Stimulated activated naive CD4-positive, alpha-beta T cell (primary cell): ENCODE data around the gene HSBP1L1.

Experiments used
- DNase-seq, 6 experiments: peaks; one replicate each; lab custom pipeline; 2025; lab: John Stamatoyannopoulos, UW

The HSBP1L1 gene

DNA sequence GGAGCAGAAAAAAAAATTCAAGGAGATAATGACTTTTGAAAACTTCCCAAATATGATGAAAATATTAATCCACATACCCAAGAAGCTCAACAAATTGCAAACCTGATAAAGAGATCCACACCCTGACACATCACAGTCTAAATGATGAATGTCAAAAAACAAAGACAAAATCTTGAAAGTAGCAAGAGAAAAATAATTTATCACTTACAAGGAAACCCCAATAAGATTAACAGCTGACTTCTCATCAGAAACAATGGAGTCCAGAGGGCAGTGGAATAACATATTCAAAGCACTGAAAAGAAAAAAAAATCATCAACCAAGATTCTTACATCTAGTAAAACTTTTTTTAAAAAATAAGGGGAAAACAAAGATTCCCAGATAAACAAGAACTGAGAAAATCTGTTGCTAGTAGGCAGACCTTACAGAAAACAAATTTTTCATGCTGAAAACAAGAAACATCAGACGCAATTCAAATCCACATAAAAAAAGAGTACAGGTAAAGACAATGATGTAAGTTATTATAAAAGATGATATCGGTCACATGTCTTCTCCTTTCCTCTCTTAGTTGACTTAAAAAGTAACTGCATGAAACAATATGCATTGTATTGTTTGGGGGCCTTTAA is 34.3 kb upstream of the HSBP1L1 start:
- DNase-seq: no peak

DNA sequence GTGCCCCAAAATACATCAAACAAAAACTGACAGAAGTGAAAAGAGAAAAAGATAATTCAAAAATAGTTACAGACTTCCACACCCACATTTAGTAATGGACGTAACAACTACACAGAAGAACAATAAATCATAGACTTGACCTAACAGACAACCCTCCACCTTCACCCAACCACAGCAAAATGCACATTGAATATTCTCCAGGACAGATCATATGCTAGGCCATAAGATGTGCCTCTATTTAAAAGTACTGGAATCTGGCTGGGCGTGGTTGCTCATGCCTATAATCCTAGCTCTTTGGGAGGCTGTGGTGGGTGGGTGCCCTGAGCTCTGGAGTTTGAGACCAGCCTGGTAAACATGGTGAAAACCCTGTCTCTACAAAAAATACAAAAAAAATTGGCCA is 33.0 kb upstream of the HSBP1L1 start:
- no peak for DNase-seq

DNA sequence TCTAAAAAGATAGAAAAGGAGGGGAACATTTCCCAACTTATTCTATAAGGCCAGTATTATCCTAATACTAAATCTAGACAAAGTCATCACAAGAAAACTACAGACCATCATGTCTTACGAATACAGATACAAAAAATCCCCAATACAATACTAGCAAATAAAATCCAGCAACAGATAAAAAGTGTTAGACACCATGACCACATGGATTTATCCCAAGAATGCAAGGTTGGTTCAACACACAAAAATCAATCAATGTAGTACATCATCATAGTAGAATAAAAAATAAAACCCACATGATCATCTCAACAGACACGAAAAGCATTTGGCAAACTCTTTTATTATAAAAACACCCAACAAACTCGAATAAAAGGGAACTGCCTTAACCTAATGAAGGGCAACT is 31.5 kb upstream of the HSBP1L1 start:
- DNase-seq: no peak

DNA sequence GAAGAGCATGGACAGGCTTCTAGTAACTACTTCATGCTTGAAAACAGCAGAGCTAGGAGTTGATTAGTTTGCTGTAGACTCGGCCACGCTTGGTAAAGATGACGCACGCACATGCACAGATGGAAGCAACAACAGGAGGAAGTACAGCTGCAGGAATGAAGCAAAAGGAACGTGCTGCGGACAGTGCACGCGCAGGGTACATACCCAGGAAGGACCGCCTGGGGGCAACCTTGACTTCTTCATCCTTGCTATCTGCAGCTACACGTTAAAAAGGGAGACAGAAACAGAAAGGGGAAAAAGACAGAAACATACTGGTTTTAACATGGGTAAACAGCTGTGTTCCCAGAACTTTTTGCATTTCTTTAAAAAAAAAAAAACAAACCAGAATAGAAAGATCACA is 30.7 kb upstream of the HSBP1L1 start:
- no peak for DNase-seq

DNA sequence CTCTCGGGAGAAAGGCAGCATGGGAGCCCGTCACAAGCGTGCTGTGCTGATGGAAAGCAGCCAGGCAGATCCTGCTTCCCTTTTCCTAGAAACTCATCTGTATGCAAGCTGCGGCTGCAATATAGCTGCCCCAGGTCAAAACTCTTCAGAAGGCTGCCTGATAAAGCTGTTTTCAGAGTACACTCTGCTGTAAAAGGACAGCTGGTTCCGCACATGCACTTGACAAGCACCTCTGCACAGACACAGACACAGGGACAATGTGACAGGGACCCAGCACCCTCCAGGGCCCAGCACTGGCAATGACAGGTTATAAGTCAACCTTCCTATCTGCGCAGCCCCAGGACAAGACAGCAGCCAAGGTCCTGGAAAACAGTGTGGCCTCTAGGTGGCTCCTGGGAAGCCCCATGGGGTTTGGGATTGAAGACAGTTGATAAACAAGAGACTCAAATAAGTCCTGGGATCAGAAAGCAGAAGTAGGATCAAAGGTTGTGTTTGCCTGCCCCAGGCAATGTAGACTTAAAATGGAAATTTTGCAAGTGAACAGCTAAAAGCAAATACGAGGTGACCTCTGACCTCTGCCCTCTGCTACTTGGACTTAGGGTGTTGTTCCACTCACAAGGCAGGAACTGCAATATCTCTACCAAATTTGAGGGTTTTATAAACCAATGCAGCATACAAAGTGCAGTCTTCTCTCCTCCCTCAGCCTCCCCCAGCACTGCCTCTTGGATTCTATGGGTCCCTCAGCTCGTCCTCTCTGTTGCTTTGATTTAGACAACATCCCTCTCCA is 29.9 kb upstream of the HSBP1L1 start:
- no peak for DNase-seq

DNA sequence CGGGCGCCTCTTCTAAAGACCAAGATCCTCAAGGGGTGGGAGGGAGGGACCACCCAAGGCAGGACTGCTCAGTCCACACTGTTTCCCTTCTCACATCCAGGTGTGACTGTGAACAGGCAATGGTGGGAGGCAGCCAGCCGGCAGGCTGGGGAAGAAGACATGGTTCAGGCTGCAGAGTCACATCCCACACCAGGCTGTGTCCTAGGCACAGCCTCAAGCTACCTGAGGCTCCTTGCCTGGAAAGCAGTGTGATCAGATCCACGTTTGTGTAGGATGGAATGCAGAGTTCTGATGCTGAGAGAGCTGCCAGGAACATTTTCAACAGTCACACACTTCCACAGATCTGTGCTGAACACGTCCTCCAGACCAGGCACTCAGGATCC is 29.4 kb upstream of the HSBP1L1 start:
- DNase-seq: no peak

DNA sequence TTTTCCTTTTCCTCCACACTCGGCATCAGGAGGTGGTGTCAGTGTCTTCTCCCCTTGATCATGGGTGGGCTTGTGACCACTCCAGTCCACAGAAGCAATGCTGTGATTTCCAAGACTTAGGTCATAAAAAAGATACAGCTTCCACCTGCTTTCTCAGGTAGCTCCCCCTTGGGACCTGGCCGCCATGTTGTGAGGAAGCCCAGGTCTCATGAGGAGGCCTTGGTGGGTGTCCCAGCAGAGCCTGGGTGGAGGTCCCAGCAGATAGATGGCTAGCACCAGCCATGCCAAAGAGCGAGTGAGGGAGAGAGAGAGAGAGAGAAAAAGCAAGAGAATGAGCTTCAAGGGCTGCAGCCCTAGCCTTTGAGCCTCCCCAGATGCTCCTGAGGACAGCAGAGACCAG is 28.9 kb upstream of the HSBP1L1 start:
- DNase-seq: no peak

DNA sequence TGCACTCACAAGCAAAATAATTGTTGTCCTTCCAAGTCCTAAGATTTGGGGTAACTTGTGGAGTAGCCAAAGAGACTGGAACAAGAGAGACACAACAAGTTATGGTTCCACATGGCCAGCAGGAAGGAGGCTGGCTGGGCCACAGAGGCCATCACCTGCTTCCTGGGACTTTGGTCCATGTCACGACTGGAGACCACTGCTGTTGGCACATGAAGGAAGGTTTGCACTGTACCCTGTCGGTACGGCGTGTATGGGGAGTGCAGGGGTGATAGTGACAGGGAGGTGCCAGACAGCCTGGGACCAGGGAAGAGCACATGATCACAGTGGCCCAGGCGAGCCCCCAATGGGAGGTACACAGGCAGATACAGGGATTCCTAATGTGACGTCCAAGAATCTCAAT is 28.5 kb upstream of the HSBP1L1 start:
- DNase-seq: no peak

DNA sequence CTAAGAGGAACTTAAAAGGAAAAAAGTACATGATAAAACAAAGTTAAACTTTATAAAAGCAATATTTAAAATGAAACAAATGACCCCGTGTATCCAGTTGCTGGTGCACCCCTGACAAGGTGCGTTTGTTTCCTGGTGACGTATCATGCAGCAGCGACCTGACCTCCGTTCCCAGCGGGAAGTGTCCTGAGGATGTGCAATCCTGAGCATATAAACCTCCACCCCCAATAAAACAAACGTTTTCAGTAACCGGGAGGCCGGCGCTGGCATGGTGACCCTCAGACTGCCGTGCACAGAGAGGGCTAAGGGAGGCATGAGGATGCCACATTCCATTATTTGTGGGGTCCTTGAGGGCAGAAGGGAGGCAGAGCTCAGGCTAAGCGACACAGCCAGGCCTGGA is 27.8 kb upstream of the HSBP1L1 start:
- DNase-seq: no peak

DNA sequence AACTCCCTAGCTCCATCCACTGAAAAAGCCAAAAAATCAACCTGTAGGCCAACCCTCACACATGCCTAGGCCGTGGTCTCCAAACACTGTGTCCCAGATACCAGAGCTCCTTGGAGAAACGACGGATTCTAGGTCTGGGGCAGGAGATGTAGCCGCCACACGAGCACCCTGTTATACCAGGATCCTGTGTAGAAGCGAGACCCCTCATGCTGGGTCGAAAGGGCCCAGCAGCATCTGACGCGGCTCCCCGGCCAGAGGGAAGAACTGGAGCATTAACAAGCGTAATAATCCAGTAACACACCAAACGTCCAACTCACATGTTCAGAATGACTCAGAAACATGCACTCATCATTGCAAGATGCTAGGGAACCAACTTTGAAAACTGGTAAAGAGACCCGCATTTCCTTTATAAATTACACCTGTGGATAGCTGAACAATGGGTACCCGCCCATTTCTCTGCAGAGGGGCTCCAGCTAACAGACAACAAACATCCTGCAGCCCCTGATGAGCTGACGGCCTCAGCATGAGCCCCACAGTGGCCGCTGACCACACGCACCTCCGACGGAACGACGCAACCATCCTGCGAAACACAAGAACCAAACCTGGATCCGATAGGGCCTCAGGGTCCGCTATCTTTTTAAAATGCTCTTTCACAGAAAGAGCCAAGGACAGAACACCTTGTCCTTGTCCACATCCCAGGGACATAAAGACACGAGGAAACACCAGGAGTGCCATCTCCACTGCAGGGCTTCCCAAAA is 27.2 kb upstream of the HSBP1L1 start:
- no peak for DNase-seq

DNA sequence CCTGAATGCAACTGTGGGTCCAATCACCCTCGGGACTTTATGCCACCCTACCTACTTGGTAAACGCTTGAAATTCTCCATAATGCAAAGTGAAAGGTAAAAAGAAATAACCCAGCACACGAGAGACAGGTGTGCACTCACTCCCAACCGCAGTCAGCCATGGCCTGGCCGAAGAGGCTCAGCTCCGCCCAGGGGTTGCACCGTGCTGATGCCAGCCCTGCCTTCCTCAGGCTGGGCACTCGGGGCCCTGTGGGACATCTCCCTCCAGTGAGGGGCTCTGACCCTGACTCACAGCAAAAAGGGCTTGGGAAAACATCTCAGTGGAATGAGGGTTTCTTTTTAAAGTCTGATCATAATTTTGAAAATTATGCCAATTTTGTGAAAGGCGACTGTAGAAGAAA is 26.2 kb upstream of the HSBP1L1 start:
- no peak for DNase-seq

DNA sequence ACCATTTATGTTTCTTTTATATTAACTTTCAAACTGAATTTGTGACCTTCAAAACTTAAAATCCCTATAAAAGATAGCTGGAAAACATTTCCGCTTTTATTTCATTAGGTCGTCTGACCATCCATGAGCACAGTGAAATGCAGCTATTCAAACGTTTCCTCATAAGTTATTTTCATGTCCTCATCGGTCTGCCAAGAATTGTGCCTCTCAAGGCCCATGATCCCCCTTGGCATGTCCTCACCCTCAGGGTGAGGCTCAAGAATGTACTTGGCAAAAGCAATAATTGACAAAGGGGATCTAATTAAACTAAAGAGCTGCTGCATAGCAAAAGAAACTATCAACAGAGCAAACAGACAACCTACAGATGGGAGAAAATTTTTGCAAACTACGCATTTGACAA is 25.3 kb upstream of the HSBP1L1 start:
- no peak for DNase-seq

DNA sequence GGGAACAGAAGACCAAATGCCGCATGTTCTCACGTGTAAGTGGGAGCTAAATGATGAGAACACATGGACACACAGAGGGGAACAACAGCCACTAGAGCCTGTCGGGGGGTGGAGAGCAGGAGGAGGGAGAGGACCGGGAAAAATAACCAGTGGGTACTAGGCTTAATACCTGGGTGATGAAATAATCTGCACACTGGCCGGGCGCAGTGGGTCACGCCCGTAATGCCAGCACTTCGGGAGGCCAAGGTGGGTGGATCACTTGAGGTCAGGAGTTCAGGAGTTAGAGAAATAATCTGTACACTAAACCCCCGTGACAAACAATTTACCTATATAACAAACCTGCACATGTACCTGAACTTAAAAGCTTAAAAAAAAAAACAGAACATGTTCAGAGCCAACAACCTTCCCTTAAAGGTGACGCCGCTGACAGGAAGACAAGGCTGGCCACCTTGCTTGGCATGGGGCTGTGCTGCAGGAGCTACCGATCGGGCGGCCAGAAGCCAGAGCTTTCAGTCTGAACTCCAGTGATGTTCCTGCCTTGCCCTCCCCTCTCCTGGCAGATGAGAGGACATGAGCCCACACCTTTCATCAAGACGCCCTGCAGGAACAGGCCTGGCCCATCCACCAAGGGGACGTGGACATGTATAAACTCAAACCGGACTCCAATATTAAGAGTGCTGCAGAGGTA is 24.2 kb upstream of the HSBP1L1 start:
- DNase-seq: no peak

DNA sequence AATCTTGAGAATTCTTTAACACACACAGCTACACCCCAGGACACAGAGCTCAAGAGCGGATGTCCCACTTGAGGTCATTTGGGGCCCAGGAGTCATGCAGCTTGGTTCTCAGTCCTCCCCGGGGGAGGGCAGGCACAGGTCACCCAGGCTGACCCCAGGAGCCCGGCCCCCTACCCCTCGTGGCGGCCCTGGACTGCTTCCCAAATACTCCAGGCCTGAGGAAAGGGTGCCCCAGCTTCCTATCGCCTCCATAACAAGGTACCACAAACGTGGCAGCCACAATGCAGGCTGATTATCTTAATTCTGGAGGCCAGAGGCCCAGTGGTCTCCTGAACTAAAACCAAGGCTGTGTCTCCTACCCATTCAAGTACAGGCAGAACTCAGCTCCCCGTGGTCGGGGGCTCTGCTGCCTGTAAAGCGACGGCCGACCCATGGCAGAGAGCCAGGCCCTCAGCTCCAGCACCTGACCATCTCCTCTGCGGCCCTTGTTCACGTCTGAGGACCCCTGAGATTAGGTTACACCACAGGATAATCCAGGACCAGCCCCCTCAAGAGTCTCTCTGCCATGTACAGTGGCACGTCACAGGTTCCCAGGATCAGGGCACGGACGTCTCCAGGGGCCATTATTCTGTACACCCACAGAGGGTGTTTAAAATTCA is 23.5 kb upstream of the HSBP1L1 start:
- no peak for DNase-seq

DNA sequence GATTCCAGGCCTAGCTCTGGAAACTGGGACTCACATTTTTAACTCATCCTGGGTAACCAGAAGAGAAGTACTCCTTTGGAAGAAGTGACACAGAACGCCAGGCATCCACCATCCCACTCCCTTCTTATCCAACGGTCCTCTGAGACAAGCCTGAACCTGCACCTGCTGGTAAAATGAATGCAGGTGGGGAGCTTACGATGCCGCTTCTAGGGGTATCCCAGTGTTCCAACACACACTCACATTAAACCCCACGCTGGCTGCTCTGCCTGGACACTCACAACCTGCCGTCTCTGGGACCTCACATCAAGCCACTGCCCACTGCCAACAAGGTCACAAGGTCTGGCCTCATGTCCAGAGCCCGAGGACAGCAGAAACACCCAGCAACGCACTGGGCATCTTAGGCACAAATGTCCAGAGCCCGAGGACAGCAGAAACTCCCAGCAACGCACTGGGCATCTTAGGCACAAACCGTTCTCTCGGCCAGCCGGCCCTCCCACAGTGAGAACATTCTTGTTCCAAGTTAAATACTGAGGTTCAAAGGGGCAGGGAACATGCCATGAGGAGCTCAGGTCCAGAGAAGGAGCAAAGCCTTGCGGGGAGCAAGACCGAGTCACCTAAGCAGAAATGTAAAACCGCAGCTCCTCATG is 22.8 kb upstream of the HSBP1L1 start:
- no peak for DNase-seq

DNA sequence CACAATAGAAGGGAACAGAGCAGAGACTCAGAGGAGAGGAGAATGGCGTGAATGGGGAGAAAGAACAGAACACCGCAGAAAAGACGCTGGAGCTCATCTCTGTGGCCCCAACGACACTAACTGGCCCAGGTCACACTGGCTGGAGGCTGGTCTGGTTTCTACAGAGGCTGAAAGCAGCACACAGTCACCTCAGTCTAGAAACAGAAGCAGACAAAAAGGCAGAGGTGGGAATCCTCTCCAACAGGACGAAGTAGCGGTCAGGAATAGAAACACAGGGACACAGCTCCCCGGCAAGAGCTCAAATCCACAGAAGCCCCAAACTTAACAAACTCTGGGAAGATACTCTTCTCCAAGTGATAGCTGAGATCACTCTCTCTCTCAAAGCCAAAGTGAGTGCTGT is 22.2 kb upstream of the HSBP1L1 start:
- DNase-seq: no peak

DNA sequence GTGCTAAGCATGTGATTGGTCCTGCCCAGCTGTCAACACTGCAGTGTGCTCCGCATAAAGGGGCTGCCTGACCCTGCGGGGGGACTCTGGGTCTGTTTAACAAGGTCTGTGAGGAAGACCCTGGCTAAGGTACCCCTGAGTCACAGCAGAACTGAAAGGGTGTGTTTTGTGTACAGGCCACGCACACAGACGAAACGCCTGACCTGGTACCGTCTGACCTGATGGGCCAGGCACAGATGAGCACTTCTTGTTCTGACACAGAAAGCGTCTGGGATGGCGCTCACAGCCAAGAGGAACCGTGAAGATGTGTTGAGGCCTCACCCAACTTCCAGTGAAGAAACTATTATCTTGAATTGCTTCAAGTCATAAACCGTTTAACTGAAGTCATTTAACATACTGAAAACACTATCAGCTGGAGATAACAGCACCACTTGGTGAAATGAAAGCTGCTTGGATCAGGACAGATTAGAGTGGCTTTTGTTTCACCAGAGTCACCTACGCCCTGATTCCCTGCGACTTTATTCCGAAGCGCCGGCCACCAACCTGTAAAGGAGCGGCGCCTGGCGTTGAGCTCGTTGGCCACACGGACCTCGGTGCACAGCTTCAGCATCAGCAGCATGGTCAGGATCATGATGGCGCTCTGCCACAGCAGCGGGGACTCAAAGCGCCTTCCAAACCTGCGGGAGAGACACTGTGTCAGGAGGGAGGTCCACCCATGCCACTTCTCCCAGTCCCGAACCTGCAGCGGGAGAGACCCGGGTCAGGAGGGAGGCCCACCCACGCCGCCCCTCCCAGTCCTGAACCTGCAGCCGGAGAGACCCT is 21.4 kb upstream of the HSBP1L1 start:
- DNase-seq: no peak

DNA sequence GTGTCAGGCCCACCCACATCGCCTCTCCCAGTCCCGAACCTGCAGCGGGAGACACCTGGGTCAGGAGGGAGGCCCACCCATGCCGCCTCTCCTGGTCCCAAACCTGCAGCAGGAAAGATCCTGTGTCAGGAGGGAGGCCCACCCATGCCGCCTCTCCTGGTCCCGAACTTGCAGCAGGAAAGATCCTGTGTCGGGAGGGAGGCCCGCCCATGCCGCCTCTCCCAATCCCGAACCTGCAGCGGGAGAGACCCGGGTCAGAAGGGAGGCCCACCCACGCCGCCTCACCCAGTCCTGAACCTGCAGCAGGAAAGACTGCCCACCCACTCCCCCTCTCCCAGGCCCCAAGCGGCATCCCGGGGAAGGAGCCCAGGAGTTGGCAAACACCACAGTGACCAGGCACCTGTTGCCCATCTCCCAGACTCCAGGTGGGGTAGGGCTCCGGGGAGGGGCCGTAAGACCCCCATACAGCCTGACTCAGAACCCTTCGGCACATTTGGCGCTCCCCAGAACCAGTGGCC is 20.8 kb upstream of the HSBP1L1 start:
- DNase-seq: no peak

DNA sequence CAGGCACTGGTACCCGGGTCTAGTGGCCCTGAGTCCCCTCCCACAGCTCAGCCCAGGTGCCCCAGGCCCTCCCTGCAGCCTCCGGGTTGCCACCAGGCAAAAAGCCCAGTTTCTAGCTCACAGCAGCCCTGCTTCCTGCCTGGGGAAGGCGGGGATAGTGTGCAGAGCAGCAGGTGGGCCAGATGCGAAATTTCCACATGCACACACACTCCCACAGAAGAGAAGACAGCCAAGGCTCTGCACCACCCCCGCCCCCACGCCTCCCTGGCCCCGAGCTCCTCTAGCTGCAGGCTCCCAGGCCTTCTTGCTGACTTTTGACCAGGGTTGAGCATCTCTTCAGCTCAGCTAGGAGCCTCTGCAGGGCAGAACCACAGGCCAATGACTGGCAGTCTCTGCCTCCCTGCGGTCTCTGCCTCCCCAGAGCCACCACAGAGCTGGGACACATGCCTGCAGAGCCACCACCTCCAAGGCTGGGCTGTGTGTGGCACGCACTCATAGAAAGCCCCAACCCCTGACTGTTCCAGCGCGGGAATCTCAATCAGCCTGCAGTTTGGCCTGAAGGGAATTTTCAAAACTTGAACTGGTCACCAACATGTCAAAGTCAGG is 20.2 kb upstream of the HSBP1L1 start:
- no peak for DNase-seq

DNA sequence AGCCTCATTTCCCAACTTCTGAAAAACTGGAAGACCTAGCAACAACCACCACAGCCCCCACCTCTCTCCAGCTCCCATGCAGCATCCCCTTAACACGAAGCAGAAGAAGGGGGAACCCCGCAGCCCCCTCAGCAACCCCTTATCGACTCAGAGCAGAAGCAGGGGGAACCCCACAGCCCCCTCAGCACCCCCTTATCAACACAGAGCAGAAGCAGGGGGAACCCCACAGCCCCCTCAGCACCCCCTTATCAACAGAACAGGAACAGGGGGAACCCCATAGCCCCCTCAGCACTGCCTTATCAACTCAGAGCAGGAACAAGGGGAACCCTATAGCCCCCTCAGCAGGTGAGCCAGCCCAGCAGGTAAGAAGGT is 19.7 kb upstream of the HSBP1L1 start:
- DNase-seq: no peak
